ENCODE measurements around the gene REELD1.

REELD1 gene

GRCh38 chr4:146229406-146229805 is 15.1 kb downstream of the REELD1 start:
- DNase-seq = no peak

- DNase-seq = no peak
Measured at GRCh38 chr4:146232131-146232722, 17.9 kb downstream of the REELD1 start.

GRCh38 chr4:146235654-146236177 is 21.4 kb downstream of the REELD1 start:
- no peak for DNase-seq

GRCh38 chr4:146236216-146236615 is 21.9 kb downstream of the REELD1 start:
- DNase-seq = no peak

GRCh38 chr4:146237092-146237491 is 22.8 kb downstream of the REELD1 start:
- no peak for DNase-seq

- DNase-seq = no peak
Measured at GRCh38 chr4:146238107-146238506, 23.8 kb downstream of the REELD1 start.

GRCh38 chr4:146243141-146243882 is 29.0 kb downstream of the REELD1 start:
- DNase-seq = peak; percentile 13

- DNase-seq = no peak
Measured at GRCh38 chr4:146243883-146244277, 29.5 kb downstream of the REELD1 start.

GRCh38 chr4:146244496-146244895 is 30.2 kb downstream of the REELD1 start:
- no peak for DNase-seq

- no peak for DNase-seq
Measured at GRCh38 chr4:146245246-146245645, 30.9 kb downstream of the REELD1 start.

- DNase-seq = no peak
Measured at GRCh38 chr4:146245850-146246249, 31.5 kb downstream of the REELD1 start.

- no peak for DNase-seq
Measured at GRCh38 chr4:146246381-146246780, 32.0 kb downstream of the REELD1 start.

GRCh38 chr4:146247356-146247755 is 33.0 kb downstream of the REELD1 start:
- no peak for DNase-seq

GRCh38 chr4:146252969-146253611 is 38.8 kb downstream of the REELD1 start:
- no peak for DNase-seq

GRCh38 chr4:146255463-146255862 is 41.1 kb downstream of the REELD1 start:
- no peak for DNase-seq

- no peak for DNase-seq
Measured at GRCh38 chr4:146255874-146256273, 41.5 kb downstream of the REELD1 start.

GRCh38 chr4:146256328-146256727 is 42.0 kb downstream of the REELD1 start:
- no peak for DNase-seq

- no peak for DNase-seq
Measured at GRCh38 chr4:146257511-146257910, 43.2 kb downstream of the REELD1 start.

GRCh38 chr4:146260521-146260920 is 46.2 kb downstream of the REELD1 start:
- no peak for DNase-seq

GRCh38 chr4:146261041-146261440 is 46.7 kb downstream of the REELD1 start:
- no peak for DNase-seq

- no peak for DNase-seq
Measured at GRCh38 chr4:146263793-146264192, 49.5 kb downstream of the REELD1 start.

GRCh38 chr4:146265950-146266490 is 51.7 kb downstream of the REELD1 start:
- no peak for DNase-seq

- DNase-seq = no peak
Measured at GRCh38 chr4:146267826-146268225, 53.5 kb downstream of the REELD1 start.

- no peak for DNase-seq
Measured at GRCh38 chr4:146269228-146269653, 54.9 kb downstream of the REELD1 start.
